ENCODE measurements around the gene OSM. TPM values are rescaled to one million over a fixed set of nuclear protein-coding genes. Genes with fewer than 3 reads are reported as not detected.

The OSM gene
- total and polyA plus RNA-seq, 2 donors (not counting 3 experiments of a cell fraction or from before 2014, with no cell fraction given): not detected

- Histone ChIP-seq H3K9me1 (replicated peaks; ENCODE audit: control insufficient read depth, extremely low read depth, insufficient read depth, low read length) (no peaks in the 10 kb centered on the region), H3K4me3 (replicated peaks in 1 of 3; ENCODE audit: insufficient read depth in 1 of 3, low read depth in 1 of 3, low read length in 3 of 3) (no peak overlapping the region), H3K9me3 (replicated peaks; ENCODE audit: control insufficient read depth, insufficient read depth, low read length) (no peaks in the 10 kb centered on the region), H3K36me3 (ENCODE audit: control insufficient read depth in 2 of 2, extremely low read depth in 1 of 2, insufficient read depth in 2 of 2, low read length in 2 of 2) (no peaks in the 10 kb centered on the region), H3K9ac (replicated peaks; ENCODE audit: extremely low read depth, insufficient read depth, low read length) (no peak overlapping the region), H3K27me3 (ENCODE audit: control insufficient read depth in 2 of 2, insufficient read depth in 2 of 2, low read length in 2 of 2) (no peaks in the 10 kb centered on the region), H3K79me2 (ENCODE audit: control insufficient read depth, insufficient read depth, low read length) (no peaks in the 10 kb centered on the region), H4K20me1 (replicated peaks; ENCODE audit: control insufficient read depth, extremely low read depth, insufficient read depth, low read length) (no peaks in the 10 kb centered on the region), H3K27ac (ENCODE audit: insufficient read depth, low read depth, low read length) (no peak overlapping the region), H3K4me1 (ENCODE audit: control insufficient read depth, extremely low read depth, insufficient read depth, low read length) (peaks cover 1% of the 10 kb centered on the region), H3K4me2 (ENCODE audit: insufficient read depth, low read length) (no peak overlapping the region), H2AFZ (ENCODE audit: low read depth, low read length) (no peak overlapping the region)
- CTCF ChIA-PET: interaction anchor here (0.8 to 1.4 kb wide), 2 partner anchors 20 to 119 kb away, joined by 4 to 5 read pairs; partner anchors contain the start of gene RNF215
- FAIRE-seq (no peak), DNase-seq (ENCODE audit: low read depth, low spot score) (no peak)
- no peak for TF ChIP-seq MYC (IDR thresholded peaks at IDR 0.05; ENCODE audit: low read depth, low read length)
- no peak for TF ChIP-seq MAX (IDR thresholded peaks at IDR 0.05; ENCODE audit: insufficient read depth, insufficient read length)
- no peak for TF ChIP-seq FOS (IDR thresholded peaks at IDR 0.05; ENCODE audit: borderline replicate concordance, insufficient read depth, low read length)
- TF ChIP-seq GATA2 (IDR thresholded peaks at IDR 0.05; ENCODE audit: insufficient read depth, insufficient read length, low read depth, low read length): no peak
- TF ChIP-seq CTCF (IDR thresholded peaks at IDR 0.05; ENCODE audit: extremely low read depth in 1 of 2, insufficient read depth in 1 of 2, low read depth in 1 of 2, low read length in 2 of 2): no peak
- TF ChIP-seq POLR2AphosphoS5 (IDR thresholded peaks at IDR 0.05; ENCODE audit: insufficient read depth, low read depth, low read length): no peak
- no peak for TF ChIP-seq POLR2A (IDR thresholded peaks at IDR 0.05; ENCODE audit: low read depth, low read length)
- no peak for TF ChIP-seq EZH2 (IDR thresholded peaks at IDR 0.05; ENCODE audit: borderline replicate concordance, low read depth, low read length, severe bottlenecking)
- no peak for TF ChIP-seq JUN (IDR thresholded peaks at IDR 0.05; ENCODE audit: borderline replicate concordance, insufficient read depth, insufficient read length, low read depth)
- POLR2A ChIA-PET: no interaction called here
- no TSS peak for BruUV-seq (replicated peaks)
- dilution Hi-C loops (cut with MboI; ENCODE audit: extremely low pct_ligation_motif_present, low sequenced_read_pairs): no loop called here
- intact Hi-C loops (cut with micrococcal nuclease): no loop called here
Measured at GRCh38 chr22:30268331-30268730, 1.7 kb upstream of the OSM start.

Data from endothelial cell of umbilical vein (primary cell).